ENCODE measurements around the gene TMEM202. TPM values are rescaled to one million over a fixed set of nuclear protein-coding genes. Genes with fewer than 3 reads are reported as not detected.
A peak's percentile ranks its signal among the peaks of the same experiment; 100 is the strongest.

Gene TMEM202
- total and polyA plus RNA-seq, 2 of the 13 experiments (the other 11 are each of a cell fraction or from before 2014, with no cell fraction given) = not detected

GRCh38 chr15:72375846-72376581 is 22.1 kb upstream of the TMEM202 start, which contains the start of gene HEXA (continued):
- TF ChIP-seq RAD51 (IDR thresholded peaks at IDR 0.05; ENCODE audit: borderline replicate concordance) (peak; percentile 100), ZNF605 (CRISPR knock-in tag; IDR thresholded peaks at IDR 0.05) (peak; percentile 11; the same call in 1 of the 2 replicates), MAF1 (CRISPR knock-in tag; IDR thresholded peaks at IDR 0.05; ENCODE audit: borderline replicate concordance) (no peak; the same call in 1 of the 2 replicates), ZNF678 (CRISPR knock-in tag; IDR thresholded peaks at IDR 0.05) (no peak), DRAP1 (CRISPR knock-in tag; IDR thresholded peaks at IDR 0.05) (peak; percentile 74), RARG (CRISPR knock-in tag; IDR thresholded peaks at IDR 0.05; ENCODE audit: low read depth) (no peak), PPARG (CRISPR knock-in tag; conservative IDR thresholded peaks at IDR 0.05) (peak; percentile 45; the same call in 1 of the 2 replicates), HOXA7 (CRISPR knock-in tag; IDR thresholded peaks at IDR 0.05) (no peak), ZNF557 (CRISPR knock-in tag; IDR thresholded peaks at IDR 0.05) (0 out of 2 replicates have a peak, but pooled peaks have one; percentile 60), ZNF775 (CRISPR knock-in tag; IDR thresholded peaks at IDR 0.05; ENCODE audit: borderline replicate concordance) (no peak), ATF6 (CRISPR knock-in tag; conservative IDR thresholded peaks at IDR 0.05) (0 out of 2 replicates have a peak, but pooled peaks have one; percentile 28), HNRNPL (IDR thresholded peaks at IDR 0.05; ENCODE audit: low read depth, low read length) (no peak), TBL1XR1 (IDR thresholded peaks at IDR 0.05; ENCODE audit: borderline replicate concordance, low read length, partially characterized antibody) (peak; percentile 93), NR2F2 (IDR thresholded peaks at IDR 0.05; ENCODE audit: borderline replicate concordance, low read depth) (peak; percentile 73; the same call in 1 of the 2 replicates), ZFP82 (CRISPR knock-in tag; IDR thresholded peaks at IDR 0.05; ENCODE audit: borderline replicate concordance) (peak; percentile 80; the same call in 1 of the 2 replicates), TCF7L2 (IDR thresholded peaks at IDR 0.05; ENCODE audit: low read depth, low read length) (no peak), ZNF264 (CRISPR knock-in tag; IDR thresholded peaks at IDR 0.05) (peak; percentile 71), HNF1B (CRISPR knock-in tag; IDR thresholded peaks at IDR 0.05) (peak; percentile 87; the same call in 1 of the 2 replicates), ZNF530 (CRISPR knock-in tag; IDR thresholded peaks at IDR 0.05; ENCODE audit: low read depth) (no peak), ZNF503 (CRISPR knock-in tag; IDR thresholded peaks at IDR 0.05) (peak; percentile 78), PAWR (CRISPR knock-in tag; IDR thresholded peaks at IDR 0.05; ENCODE audit: borderline replicate concordance) (no peak)

Measured in HepG2 (cell line).